Activated T-cell treated with anti-CD3 and anti-CD28 coated beads, Interleukin-2, amount 50 U/mL, for 48 hours (primary cell): Measurements from ENCODE around the gene PAX7.

Source experiments
- DNase-seq, 2 experiments: peaks; one replicate each; pipeline ENCODE4 v3.0.0-alpha.2; 2020

PAX7 gene

DNA sequence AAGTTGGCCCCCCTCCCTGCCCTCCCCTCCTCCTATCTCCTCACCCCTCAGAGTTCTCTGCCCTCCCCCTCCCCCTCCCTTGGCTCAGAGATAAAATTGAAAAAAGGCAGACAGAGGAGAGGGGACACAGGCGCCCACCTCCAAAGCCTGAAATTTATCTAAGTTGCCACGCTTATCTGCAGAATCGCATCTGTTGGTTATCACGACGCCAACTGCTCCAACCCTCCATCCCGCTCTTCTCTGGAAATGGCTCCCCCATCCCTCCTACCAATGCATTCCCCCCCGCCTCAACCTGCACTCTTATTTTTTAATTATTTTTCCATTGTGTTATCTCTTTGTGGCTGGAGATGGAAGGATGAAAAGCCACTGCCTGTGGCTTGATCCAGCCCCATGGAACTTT, 138.5 kb downstream of the PAX7 start:
- no peak for DNase-seq

- DNase-seq: no peak
Measured at GRCh38 chr1:18770799-18771198, 140.2 kb downstream of the PAX7 start.

DNA sequence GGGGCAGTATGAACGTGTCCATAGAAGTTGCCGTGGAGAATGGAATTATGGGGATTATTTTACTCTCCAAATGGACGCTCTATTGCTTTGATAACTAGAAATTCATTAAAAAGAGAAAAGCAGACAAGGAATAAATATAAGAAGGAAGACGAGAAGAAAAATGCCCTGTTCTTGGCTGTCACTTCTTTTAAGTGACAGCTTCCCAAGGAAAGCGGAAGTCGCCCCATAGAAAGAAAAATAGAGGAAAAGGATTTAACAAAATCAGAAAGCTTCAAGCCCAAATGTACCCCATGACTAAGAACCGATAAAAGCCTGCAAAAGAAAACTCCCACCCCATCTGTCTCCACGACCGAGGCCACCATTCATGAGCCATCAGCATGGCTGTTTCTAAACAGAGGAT, 143.1 kb downstream of the PAX7 start:
- DNase-seq: no peak

DNA sequence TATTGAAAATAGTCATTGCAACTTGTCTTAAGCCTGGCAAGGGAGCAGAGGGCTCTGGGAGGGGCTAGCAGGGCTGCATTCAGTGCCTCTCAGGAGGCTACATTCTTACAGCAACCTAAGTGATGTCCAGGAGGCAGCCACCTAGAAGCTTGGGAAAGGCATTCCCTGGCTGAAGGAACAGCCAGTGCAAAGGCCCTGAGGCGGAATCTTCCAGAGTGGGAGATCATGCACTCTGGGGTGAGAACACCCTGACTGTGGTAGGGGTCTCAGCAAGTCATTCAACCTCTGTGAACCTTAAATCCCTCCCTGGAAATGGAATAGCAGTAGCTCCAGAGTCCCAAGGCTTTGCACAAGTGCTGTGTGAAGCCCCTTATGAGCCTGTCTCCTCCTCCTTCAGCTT, 144.7 kb downstream of the PAX7 start:
- DNase-seq: no peak

GRCh38 chr1:18776777-18777176, 146.1 kb downstream of the PAX7 start:
- no peak for DNase-seq

DNA sequence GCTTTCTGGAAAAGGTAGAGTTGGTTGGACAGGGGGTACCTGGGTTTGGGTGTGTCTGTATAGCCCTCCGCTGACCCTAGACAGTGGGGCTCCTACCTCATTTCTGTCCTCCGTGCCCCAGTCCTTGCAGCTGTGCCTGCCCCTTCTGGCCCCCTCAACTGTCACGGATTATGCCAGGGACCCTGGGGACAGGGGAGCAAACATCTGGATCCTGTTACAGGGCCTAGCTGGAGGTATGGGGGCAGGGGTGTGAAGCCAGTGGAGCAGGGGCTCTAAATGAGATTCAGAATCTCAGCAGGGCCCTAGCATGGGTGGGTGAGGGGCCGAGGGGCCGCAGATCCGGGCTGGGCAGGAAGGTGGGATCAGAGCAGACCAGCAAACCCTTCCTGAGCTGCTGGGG, 147.8 kb downstream of the PAX7 start:
- DNase-seq: no peak

- DNase-seq: no peak
Measured at GRCh38 chr1:18781031-18781430, 150.4 kb downstream of the PAX7 start.

- no peak for DNase-seq
Measured at GRCh38 chr1:18783705-18784481, 153.2 kb downstream of the PAX7 start.

DNA sequence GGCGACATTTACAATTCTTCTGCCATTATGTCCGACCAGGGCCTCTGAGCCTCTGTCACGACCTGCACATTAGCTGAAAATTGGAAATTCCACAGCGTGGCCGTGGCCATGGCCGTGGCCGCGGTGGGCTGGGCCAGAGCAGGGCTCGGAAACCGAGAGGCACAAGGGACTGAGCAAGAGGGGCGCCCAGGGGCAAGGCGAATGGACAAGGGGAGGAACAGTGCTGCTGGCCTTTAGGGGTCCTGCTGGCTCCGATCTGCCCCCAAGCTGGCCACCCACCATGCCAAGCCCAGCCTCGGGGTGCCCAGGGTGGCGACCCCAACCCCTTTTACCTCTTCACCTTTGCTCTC, 153.8 kb downstream of the PAX7 start:
- no peak for DNase-seq

- no peak for DNase-seq
Measured at GRCh38 chr1:18786149-18786548, 155.5 kb downstream of the PAX7 start.

DNA sequence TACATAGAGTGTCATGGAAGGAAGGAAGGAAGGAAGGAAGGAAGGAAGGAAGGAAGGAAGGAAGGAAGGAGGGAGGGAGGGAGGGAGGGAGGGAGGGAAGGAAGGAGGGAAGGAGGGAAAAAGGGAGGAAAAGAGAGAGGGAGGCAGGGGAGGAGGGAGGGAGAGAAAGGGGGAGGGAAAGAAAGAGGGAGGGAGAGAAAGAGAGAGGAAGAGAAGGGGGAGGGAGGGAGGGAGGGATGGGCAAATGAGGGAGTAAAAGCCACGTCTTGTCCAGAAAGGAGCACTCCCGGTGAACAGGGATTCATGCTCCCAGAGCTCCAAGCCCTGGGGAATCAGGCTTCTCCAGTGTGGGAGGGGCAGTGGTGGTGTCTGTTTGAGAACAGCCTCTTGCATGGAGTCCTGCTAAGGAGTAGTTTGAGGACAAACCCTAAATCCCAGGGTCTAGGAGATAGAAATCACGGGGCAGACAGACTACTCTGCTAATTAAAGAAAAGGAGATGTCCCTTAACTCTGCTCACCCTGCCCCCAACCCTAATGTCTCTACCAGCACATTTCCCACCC, 157.3 kb downstream of the PAX7 start:
- no peak for DNase-seq

DNA sequence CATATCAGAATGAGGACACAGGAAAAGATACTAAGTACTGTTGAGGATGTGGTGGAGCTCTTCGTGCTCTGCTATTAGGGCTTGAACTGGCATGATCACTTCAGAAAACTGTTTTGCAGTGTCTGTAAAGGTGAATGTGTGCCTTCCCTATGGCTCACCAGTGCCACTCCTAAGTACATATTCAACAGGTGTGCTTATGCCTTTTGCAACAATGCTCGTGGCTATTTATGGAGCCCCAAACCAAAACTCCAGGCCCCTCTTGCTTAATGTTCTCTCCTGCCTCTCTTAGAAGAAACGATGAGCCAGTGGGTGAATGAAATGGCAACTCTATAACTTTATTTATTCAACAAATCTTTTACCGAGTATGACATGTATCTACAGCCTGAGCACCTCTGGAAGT, 158.6 kb downstream of the PAX7 start:
- no peak for DNase-seq

DNA sequence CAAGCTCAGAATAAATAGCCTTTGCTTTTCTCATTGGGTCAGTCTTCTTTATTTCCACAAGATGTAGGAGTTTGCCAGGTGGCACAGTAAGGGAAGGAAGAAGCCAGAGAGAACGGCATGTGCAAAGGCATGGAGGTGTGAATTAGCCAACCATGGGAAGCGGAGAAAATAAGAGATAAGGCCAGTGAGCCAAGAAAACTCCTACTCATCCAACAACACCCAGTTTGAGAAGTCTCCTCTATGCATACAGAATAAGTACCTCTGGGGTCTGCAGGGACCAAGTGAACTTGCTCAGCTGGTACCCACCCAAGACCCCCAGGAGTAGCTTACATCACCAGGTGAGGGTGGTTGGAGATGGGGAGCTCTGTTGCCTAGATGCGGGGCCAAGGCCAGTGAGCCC, 162.1 kb downstream of the PAX7 start:
- DNase-seq: no peak

GRCh38 chr1:18793164-18793563, 162.5 kb downstream of the PAX7 start:
- no peak for DNase-seq

DNA sequence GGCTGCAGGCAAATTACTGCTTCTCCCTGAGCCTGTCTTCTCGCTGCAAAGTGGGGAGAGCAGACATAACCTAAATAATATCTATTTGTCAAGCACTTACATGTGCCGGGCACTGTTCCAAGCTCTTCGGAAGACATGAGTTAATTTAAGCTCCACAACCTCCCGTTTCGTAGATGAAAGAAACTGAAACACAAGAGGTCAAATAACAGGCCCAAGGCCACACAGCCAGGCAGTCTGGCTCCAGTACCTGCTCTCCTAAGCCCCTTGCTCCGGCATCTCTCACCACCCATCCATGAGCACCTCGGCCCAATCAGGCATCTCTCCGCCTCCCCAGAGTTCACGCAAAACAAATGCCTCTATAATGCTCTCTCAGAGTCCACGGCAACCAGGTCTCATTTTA, 163.4 kb downstream of the PAX7 start:
- DNase-seq: no peak

GRCh38 chr1:18794561-18794960, 163.9 kb downstream of the PAX7 start:
- no peak for DNase-seq

GRCh38 chr1:18795002-18795689, 164.5 kb downstream of the PAX7 start:
- DNase-seq: no peak

DNA sequence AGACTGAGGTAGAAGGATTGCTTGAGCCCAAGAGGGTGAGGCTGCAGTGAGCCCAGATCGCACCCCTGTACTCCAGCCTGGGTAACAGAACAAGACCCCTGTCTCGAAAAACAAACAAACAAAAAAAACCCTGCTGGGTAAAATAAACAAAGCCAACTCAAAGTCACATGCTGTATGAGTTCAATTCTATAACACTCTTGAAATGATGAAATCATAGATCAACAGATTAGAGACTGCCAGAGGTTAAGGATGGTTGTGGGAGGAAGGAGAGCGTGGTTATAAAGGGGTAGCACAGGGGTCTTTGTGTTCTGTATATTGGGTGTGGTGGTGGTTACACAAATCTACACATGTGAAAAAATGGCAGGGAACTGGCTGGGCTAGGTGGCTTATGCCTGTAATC, 166.3 kb downstream of the PAX7 start:
- DNase-seq: no peak
